ENCODE measurements around the gene TRPM1.

The TRPM1 gene

GRCh38 chr15:31101262-31102038 lies at the start of gene TRPM1:
Gene TRPM1, minus strand, starts transcription at chr15:31101725. Its CDS starts 20,370 bp downstream, at chr15:31081355.
- no peak for DNase-seq (ENCODE audit: low read depth)

GRCh38 chr15:31150732-31151231 lies 49.3 kb upstream of the TRPM1 start:
- no peak for DNase-seq (ENCODE audit: low read depth)

DNA sequence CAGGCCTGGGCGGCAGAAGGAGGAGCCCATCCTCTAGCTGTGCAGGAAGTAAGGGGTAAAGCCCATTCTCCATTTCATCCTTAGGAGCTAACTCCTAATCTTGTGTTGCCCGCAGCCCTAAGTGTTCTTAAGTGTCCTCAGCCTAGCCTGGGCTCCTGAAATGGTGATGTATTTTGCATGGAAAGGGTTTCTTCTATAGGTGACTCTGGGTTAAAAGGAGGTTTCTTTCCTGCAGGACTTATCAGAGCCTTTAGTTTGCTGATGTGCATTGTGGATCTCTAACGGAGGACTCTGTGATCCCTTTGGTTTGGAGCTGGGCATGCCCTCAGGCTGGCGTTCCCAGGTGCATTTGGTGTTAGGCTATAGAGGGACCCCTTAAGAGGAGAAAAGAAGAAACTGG lies 48.5 kb upstream of the TRPM1 start:
- no peak for DNase-seq (ENCODE audit: low read depth)

DNA sequence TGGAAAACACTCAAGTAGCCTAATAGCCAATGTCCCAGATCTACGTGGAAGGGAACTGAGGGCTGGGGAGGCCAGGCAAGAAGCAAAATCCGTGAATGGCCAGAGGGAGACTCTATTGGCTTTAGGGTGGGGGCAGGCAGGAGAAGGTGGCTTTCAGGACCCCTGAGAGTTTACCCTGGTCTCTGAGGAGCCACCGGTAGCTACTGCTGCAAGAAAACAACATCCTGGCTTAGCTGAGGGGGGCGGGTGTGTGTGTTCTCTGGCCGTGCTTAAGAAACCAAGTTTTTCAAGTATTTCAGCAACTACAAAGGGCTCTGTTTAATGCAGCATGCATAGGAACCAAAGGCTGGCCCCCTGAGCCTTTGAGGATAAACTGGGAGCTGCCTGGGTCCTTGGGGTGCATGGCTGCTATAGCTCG lies 47.6 kb upstream of the TRPM1 start:
- DNase-seq (ENCODE audit: low read depth): no peak

DNA sequence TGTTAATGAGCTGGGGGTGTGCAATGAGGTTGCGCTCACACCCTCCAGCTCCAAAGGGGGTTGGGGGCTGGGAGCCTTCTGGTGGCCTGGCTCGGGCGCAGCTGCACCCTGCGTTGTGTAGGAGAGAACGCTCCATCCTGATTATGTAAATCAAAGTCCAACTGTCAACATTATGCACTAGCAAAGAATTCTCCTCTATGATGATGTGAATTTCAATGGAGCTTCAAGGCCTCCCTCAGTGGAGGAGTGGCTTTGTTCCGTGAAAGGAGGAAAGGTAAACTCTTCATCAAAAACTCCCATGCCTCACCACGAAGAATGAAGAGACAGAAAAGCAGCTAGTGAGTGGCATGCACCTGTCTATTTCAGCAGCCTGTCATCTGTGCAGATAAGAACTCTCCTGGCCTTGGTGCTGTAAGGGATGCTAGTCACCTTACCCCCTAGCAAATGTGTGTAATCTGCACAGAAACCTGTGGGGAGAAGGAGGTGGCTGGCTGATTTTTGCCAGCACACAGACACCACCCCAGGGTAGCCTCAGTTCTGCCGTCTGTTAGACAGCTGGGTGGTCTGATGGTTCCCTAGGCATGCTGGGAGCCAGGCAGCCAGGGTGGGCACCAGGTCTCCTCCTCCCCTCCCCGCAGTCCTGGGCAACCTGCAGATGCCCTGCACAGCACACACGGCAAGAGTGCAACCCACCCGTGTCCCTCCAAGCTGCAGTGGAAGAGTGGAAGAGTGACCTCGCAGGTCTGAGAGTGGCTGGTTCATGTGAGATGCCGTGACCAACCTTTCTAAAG lies 47.0 kb upstream of the TRPM1 start:
- no peak for DNase-seq (ENCODE audit: low read depth)

DNA sequence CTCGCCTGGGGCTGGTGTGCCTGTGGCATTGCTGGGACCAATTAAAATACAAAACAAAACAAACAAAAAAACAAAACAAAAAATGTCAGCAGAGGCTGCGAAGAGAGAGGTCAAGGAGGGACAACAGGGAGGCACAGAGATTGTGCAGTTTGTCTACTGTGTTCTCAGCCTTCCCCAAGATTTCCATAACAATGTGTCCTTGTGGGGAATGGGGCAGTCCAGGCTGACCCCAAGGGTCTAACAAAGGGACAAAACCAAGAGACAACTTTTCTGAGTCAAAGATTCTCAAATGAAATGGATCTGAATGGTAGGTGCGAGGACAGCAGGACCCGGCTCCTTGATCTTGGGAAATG lies 46.4 kb upstream of the TRPM1 start:
- DNase-seq (ENCODE audit: low read depth): no peak

GRCh38 chr15:31147456-31147855 lies 45.9 kb upstream of the TRPM1 start:
- no peak for DNase-seq (ENCODE audit: low read depth)

- DNase-seq (ENCODE audit: low read depth): no peak
Observed at GRCh38 chr15:31145271-31145911, 43.9 kb upstream of the TRPM1 start.

GRCh38 chr15:31141792-31142191 lies 40.3 kb upstream of the TRPM1 start:
- no peak for DNase-seq (ENCODE audit: low read depth)

GRCh38 chr15:31136607-31137328 lies 35.2 kb upstream of the TRPM1 start:
- DNase-seq (ENCODE audit: low read depth): no peak

DNA sequence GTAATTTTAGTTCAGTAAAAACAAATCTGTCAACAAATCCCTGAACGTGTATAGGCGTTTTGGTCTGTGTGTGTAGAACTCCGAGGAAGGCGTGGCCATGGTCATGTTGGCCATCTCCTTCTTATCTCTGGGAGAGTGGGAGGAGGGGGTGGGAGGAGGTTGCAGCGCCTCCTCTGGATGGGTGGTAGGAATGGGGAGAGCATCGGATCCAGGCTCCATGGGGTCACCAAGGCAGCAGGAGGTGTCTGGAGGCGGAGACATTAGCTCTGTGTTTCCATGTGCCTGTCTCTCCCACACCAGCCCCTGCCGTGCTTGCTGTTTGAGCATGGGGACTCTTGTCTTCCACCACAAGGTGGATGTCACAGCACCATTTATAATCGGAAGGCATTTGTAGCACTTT lies 34.5 kb upstream of the TRPM1 start:
- DNase-seq (ENCODE audit: low read depth): no peak

- DNase-seq (ENCODE audit: low read depth): no peak
Observed at GRCh38 chr15:31135523-31135922, 34.0 kb upstream of the TRPM1 start.

- no peak for DNase-seq (ENCODE audit: low read depth)
Observed at GRCh38 chr15:31133890-31134289, 32.4 kb upstream of the TRPM1 start.

- no peak for DNase-seq (ENCODE audit: low read depth)
Observed at GRCh38 chr15:31131853-31132375, 30.4 kb upstream of the TRPM1 start.

- no peak for DNase-seq (ENCODE audit: low read depth)
Observed at GRCh38 chr15:31130576-31131237, 29.2 kb upstream of the TRPM1 start.

DNA sequence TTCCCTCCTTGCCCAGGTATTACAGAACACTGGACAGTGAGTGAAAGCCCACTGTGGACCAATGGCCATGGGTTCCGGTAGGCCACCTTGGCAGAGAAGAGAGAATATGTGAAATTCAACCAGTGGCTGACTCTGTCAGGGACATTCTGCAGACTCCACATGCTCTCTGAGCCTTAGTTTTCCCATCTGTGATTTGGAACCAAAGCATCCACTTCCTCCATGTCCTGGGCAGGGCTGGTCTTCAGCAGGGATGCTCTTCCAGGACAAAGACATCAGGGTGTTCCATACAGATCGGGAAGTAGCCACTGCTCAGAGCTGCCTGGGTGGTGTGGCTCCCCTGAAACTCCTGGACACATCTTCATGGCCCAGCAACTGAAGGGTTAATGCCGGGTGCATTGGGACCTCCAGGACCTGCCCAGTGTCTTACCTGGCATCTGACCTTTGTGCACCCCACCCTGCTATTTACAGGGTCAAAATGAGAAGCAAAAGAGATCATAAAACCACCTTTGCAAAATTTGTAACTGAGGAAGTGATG lies 28.3 kb upstream of the TRPM1 start:
- DNase-seq (ENCODE audit: low read depth): no peak

GRCh38 chr15:31128919-31129768 lies 27.6 kb upstream of the TRPM1 start:
- DNase-seq (ENCODE audit: low read depth): peak; percentile 36

DNA sequence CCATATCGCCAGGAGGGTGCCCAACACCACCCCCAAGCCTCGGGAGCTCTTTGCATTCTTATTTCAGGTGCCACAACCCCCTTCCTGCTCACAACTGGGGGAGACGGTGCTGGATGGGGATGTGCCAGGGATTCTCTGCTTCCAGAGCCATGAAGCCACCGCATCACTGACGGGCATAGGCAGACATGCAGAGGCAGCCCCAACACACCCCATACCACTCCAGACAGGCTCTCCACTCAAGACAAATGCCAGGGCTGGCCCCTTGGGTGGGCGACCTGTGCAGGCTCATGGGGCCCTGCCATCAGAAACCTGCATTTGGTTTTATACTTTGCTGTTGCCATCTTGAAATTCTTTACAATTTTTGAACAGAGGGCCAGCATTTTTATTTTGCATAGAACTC lies 27.0 kb upstream of the TRPM1 start:
- no peak for DNase-seq (ENCODE audit: low read depth)

GRCh38 chr15:31127596-31128261 lies 26.2 kb upstream of the TRPM1 start:
- DNase-seq (ENCODE audit: low read depth): no peak

GRCh38 chr15:31125061-31125460 lies 23.5 kb upstream of the TRPM1 start:
- no peak for DNase-seq (ENCODE audit: low read depth)
